Activated CD8-positive, alpha-beta memory T cell treated with anti-CD3 and anti-CD28 coated beads, Interleukin-2, amount 50 U/mL, for 1 hour (primary cell): ENCODE data around the gene NRN1.
"Not testable (repeated sequence)": the region's sequence is repeated elsewhere in the genome, so short reads cannot be mapped to it uniquely, and the experiment has no call there.

Experiments
- DNase-seq: peaks from one replicate; pipeline ENCODE4 v3.0.0-alpha.2; 2020; ENCODE audit errors: extremely low read depth

Gene NRN1

DNA sequence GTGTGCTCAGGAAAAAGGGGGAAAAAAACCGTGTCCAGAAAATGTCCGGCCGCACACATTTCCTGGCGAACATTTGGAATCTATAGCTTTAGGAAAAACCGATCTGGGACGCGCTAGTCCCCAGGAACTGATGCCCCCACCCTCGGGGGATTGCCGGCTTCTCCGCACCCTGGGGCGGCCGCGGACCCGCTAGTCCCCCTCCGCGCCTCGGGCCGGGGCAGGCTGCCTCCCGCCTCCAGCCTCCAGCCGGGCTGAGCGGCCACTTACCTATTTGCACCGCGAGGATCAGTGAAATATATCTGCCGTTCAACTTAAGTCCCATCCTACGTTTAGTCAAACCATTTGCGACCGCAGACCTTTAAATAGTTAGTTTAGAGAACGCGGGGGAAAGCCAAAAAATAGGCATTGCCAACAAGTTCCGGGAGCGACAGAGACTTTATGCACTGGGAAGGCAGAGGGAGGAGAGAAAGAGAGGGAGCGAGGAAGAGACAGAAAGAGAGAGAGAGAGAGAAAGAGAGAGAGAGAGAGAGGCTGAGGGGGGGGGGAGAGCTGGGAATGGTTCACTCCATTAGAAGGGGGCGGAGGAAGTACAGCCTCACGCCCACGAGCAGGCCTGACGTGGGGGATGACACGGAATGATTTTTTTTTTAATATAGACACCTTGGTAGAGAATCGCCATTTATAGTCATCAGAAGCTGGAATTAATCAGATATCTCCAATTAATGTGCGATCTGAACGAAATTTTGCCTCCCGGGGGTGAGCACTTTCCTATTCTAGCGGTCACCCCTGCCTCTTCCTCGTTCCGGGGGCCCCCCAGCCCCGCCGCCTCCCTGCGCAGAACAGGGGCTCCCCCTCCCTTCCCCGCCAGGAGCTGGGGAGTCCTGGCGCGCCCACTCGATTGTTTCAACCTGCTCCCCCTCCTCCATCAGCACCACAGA lies at the start of gene NRN1:
TSS of gene NRN1 (minus strand) at position 498 of the 938 bp plus-strand sequence. CDS start at position 322, 176 bp downstream.
- DNase-seq, result no peak

GRCh38 chr6:6052216-6052615 lies 45.5 kb upstream of the NRN1 start:
- DNase-seq, result no peak

DNA sequence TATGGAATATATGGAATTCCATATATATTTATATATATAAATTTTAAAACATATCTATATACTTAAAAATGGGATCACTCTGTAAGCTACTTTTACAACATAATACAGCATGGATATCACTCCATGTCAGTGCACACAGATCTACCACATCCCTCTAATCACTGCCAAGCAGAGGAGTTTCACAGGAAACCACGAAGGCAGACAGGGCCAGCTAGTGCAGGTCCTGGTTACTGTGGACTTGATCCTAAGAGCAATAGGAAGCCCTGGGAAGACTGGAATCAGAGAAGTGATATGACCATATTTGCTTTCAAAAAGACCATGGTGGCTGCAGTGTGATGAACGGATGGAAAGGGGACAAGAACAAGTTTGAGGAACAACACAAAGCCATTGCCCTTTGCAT lies 40.0 kb upstream of the NRN1 start:
- DNase-seq, result no peak

DNA sequence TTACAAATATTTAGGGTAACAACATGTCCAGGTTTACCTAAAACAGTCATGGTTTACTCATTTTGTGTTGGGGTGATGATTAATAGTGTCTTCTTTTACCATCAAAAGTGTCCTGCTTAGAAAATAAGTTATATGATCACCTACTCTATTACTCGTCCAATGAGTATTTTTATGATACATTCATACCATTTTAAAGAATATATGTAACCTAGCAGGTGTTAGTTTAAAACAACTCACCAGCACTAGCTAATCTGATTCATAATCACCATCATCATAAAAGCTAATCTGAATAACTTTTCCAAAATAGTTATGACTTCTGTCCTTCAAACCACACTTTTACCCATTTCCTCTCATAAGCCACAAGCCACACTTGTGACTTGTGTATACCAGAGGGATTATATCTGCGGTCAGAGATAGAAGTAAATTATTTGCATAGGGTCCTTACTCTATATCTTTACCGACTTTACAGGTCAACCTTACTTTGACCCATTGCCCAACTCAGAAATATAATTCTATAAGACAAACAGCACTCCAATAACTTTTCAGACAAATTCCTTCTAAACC lies 33.3 kb upstream of the NRN1 start:
- no peak for DNase-seq

DNA sequence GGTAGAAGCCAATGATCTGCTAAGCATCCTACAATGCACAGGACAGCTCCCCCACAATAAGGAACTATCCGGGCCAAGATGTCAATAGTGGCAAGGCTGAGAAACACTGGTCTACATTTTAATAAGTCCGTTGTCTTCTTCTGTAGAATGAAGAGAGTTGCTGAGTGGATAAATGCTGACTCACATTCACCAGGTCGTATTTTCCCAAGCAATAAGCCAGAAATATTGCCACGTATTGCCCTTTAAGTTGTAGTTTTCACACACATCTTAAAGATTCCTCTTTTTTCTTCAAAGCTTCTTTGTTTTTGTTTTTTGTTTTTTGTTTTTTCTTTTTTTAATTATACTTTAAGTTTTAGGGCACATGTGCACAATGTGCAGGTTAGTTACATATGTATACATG lies 30.5 kb upstream of the NRN1 start:
- DNase-seq, result no peak

DNA sequence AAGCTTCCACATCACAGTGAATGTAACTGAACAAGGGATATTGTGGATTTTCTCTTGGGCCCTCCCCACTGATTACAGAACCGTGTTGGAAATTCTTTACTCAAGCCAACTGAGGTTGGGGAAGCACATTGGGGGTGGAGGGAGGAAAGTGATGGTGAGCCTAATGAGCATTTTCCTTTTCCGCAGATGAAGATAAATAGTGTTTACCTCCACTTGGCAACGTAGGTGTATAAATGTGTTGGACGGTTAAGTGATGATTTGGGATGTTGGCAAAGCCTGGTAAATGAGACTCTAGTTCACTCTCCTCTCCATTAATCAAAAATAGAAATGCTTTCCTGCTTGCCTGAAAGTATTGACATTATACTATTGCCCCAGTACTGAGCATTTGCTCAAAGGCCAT lies 27.1 kb upstream of the NRN1 start:
- DNase-seq, result no peak

- no peak for DNase-seq
Measured at GRCh38 chr6:6026513-6027205, 19.9 kb upstream of the NRN1 start.

GRCh38 chr6:6025736-6026135 lies 19.0 kb upstream of the NRN1 start:
- no peak for DNase-seq

DNA sequence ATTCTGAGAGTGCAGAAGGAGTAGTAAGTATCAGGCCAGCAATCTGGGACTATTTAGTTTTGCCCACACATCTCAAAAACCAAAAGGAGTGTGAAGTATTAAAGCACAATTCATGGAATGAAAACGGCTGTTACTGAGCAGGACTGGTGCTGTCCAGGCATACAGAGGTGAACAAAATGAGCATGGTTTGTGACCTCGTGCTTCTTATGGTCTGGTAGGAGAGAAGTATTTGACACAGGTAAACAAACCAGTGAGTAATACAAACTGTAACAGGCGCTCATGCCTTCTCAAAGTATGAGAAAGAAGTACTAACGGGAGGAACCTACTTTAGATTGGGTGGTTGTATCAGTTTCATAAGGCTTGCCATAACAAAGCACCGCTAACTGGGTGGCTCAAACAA lies 17.5 kb upstream of the NRN1 start:
- no peak for DNase-seq

GRCh38 chr6:6022841-6023240 lies 16.1 kb upstream of the NRN1 start:
- not testable (repeated sequence) for DNase-seq

DNA sequence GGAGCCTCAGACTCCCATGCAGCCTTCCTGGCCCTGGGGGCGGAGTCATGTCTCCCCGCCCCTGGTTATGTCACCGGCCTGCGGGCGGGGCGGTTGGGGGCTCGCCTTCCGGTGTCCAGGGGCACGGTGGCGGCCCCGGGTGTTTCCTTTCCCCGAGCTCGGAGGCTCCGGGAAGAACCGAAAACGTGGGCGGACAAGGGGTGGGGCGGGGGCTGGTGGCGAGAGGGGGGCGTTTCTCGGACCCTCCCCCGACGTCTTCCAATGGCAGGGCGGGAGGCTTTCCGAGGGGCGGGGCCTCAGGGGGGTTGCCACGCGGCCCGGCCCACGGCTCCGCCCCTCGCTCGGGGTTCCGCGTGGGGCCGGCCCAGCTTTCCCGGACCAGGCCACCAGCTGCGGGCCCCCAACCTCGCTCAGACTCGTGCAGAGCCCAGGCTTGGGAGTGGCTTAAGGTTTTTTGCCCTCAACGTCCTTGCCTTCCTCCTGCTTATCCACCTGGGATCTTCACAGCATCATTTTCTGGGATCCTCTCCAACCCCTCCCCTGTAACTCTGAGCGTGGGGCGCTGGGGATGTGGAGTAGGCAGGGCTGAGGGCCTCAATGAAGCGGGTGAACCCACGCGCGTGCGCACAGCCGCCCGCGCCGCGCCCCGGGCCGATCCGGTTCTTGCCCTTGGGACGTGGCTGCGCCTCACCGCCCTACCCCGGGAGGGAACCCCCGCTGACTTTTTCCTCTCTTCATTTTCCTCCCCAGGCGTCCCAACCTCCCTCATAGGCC lies 2.1 kb upstream of the NRN1 start:
- no peak for DNase-seq

- no peak for DNase-seq
Measured at GRCh38 chr6:6008089-6008647, 1.4 kb upstream of the NRN1 start.

GRCh38 chr6:6007366-6008088 lies 802 bp upstream of the NRN1 start:
- no peak for DNase-seq

GRCh38 chr6:6006006-6006427 lies 708 bp downstream of the NRN1 start:
- no peak for DNase-seq

- DNase-seq, result no peak
Measured at GRCh38 chr6:6005051-6006005, 1.4 kb downstream of the NRN1 start.

DNA sequence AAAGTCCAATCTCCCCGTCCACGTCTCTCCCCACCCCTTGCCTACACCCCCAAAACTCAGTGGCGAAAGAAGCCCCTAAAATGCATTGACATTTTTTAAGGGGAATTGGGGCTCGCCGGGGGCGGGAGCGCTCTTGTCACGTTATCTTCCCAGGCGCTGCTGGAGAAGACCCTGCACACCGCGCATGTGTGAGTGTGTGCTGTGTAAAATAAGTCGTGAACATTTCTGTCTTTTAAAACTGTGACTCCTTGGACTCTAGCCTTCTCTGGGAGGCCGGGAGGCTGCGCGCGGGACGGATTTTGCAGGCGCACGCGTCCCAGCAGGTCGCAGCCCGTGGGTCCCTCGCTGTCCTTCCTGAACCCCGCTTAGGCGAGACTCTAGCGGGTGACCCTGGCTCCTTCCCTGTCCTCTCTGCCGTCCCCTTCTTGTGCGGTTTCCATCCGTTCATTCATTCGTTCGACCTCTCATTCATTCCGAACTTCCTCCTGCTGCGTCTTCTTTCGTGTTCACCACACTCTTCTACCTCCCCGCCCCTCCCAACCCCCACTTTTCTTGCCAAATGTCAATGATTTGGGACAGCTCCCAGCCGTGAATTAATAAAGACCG lies 2.2 kb downstream of the NRN1 start:
- no peak for DNase-seq

- DNase-seq, result no peak
Measured at GRCh38 chr6:6003621-6004366, 2.9 kb downstream of the NRN1 start.

DNA sequence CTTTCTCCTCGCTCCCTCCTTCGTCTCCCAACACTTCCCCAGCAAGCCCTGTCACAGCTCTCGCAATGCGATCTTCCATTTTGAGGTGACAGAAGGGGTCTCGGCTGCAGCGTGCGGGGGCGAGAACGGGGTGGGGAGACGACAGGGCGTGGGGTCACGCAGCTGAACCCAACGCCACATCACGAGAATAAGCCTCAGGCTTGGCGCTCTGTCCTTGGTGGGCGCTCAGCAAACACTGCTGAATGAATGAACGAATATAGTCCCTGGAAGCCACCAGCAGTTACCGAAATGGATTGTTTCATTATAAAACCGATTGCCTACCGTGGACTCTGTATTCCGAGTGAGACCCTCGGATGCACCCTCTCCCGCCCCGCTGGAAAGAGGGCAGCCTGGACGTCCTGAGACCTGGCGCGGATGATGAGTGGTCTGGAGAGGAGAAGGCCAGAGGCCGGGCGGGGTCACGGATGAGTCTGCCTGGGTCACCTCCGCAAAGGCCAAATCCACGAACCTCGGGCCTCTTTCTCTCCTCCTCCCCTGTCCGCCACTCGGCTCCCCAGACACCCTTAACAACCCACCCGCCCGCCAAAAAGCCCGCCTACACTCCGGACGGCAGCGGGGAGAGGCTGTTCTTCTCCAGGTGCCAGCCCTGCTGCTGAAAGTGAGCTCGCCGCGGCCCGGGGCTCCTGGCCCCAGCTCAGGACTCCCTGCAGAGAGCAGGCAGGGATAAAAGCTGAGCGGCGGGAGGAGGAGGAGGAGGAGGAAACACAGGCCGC lies 3.7 kb downstream of the NRN1 start:
- no peak for DNase-seq
